ENCODE results near the gene SPOCK1.

SPOCK1 gene

GRCh38 chr5:137129886-137130680, 369.0 kb downstream of the SPOCK1 start:
- Histone ChIP-seq H3K9ac (ENCODE audit: low read depth, low read length) (no peak overlapping the region), H3K4me2 (ENCODE audit: insufficient read depth, low read length) (no peak overlapping the region), H3K36me3 (ENCODE audit: insufficient read depth, low read length) (no peaks in the 10 kb centered on the region), H2AFZ (ENCODE audit: low read depth, low read length) (no peak overlapping the region), H3K4me1 (ENCODE audit: insufficient read depth, low read length) (no peaks in the 10 kb centered on the region), H3K9me3 (ENCODE audit: insufficient read depth, low read length, severe bottlenecking) (no peaks in the 10 kb centered on the region), H3K27me3 (ENCODE audit: insufficient read depth, low read length, poor library complexity) (no peaks in the 10 kb centered on the region), H3K79me2 (ENCODE audit: insufficient read depth, low read length) (no peaks in the 10 kb centered on the region), H4K20me1 (ENCODE audit: insufficient read depth, low read length) (no peaks in the 10 kb centered on the region), H3K4me3 (ENCODE audit: low read depth in 1 of 2, low read length in 2 of 2) (no peak overlapping the region), H3K27ac (ENCODE audit: low read length) (no peak overlapping the region)
- ATAC-seq (ENCODE audit: insufficient read depth, low read depth): no peak
- TF ChIP-seq, protein P1, sequence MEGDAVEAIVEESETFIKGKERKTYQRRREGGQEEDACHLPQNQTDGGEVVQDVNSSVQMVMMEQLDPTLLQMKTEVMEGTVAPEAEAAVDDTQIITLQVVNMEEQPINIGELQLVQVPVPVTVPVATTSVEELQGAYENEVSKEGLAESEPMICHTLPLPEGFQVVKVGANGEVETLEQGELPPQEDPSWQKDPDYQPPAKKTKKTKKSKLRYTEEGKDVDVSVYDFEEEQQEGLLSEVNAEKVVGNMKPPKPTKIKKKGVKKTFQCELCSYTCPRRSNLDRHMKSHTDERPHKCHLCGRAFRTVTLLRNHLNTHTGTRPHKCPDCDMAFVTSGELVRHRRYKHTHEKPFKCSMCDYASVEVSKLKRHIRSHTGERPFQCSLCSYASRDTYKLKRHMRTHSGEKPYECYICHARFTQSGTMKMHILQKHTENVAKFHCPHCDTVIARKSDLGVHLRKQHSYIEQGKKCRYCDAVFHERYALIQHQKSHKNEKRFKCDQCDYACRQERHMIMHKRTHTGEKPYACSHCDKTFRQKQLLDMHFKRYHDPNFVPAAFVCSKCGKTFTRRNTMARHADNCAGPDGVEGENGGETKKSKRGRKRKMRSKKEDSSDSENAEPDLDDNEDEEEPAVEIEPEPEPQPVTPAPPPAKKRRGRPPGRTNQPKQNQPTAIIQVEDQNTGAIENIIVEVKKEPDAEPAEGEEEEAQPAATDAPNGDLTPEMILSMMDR (IDR thresholded peaks at IDR 0.05; ENCODE audit: borderline replicate concordance, extremely low read depth, low read length, poor library complexity, severe bottlenecking): no peak
- TF ChIP-seq EZH2 (IDR thresholded peaks at IDR 0.05; ENCODE audit: borderline replicate concordance, low read depth, low read length, severe bottlenecking): no peak
- no peak for DNase-seq

DNA sequence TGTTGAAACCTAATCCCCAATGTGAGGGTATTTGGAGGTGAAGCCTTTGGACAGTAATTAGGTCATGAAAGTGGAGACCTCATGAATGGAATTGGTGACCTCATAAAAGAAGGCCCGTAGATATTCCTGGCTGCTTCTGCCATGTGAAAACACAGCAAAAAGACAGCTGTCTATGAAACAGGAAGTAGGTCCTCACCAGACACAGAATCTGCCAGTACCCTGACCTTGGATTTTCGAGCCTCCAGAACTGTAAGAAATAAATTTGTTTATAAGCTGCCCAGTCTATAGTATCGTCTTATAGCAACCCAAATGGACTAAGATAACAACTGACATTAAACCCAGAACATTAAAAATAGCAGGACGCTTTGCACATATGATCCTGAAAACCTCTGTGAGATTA, 371.1 kb downstream of the SPOCK1 start:
- DNase-seq (no peak), ATAC-seq (ENCODE audit: insufficient read depth, low read depth) (no peak)
- Histone ChIP-seq H3K9me3 (ENCODE audit: insufficient read depth, low read length, severe bottlenecking) (no peaks in the 10 kb centered on the region), H3K36me3 (ENCODE audit: insufficient read depth, low read length) (no peaks in the 10 kb centered on the region), H2AFZ (ENCODE audit: low read depth, low read length) (no peak overlapping the region), H3K79me2 (ENCODE audit: insufficient read depth, low read length) (no peaks in the 10 kb centered on the region), H3K4me1 (ENCODE audit: insufficient read depth, low read length) (no peaks in the 10 kb centered on the region), H4K20me1 (ENCODE audit: insufficient read depth, low read length) (no peaks in the 10 kb centered on the region), H3K27me3 (ENCODE audit: insufficient read depth, low read length, poor library complexity) (no peaks in the 10 kb centered on the region), H3K27ac (ENCODE audit: low read length) (no peak overlapping the region), H3K9ac (ENCODE audit: low read depth, low read length) (no peak overlapping the region), H3K4me3 (ENCODE audit: low read depth in 1 of 2, low read length in 2 of 2) (no peak overlapping the region), H3K4me2 (ENCODE audit: insufficient read depth, low read length) (no peak overlapping the region)
- no peak for TF ChIP-seq EZH2 (IDR thresholded peaks at IDR 0.05; ENCODE audit: borderline replicate concordance, low read depth, low read length, severe bottlenecking)
- TF ChIP-seq, protein P1 (IDR thresholded peaks at IDR 0.05; ENCODE audit: borderline replicate concordance, extremely low read depth, low read length, poor library complexity, severe bottlenecking): no peak

GRCh38 chr5:137126829-137127228, 372.3 kb downstream of the SPOCK1 start:
- no peak for DNase-seq
- TF ChIP-seq EZH2 (IDR thresholded peaks at IDR 0.05; ENCODE audit: borderline replicate concordance, low read depth, low read length, severe bottlenecking): no peak
- TF ChIP-seq, protein P1 (IDR thresholded peaks at IDR 0.05; ENCODE audit: borderline replicate concordance, extremely low read depth, low read length, poor library complexity, severe bottlenecking): no peak
- no peak overlapping the region for H2AFZ ChIP-seq (ENCODE audit: low read depth, low read length)

More at GRCh38 chr5:137126829-137127228, 372.3 kb downstream of the SPOCK1 start:
- H3K79me2 ChIP-seq (ENCODE audit: insufficient read depth, low read length): no peaks in the 10 kb centered on the region
- H3K27ac ChIP-seq (ENCODE audit: low read length): no peak overlapping the region
- H3K27me3 ChIP-seq (ENCODE audit: insufficient read depth, low read length, poor library complexity): no peaks in the 10 kb centered on the region
- H3K36me3 ChIP-seq (ENCODE audit: insufficient read depth, low read length): no peaks in the 10 kb centered on the region
- no peaks in the 10 kb centered on the region for H3K9me3 ChIP-seq (ENCODE audit: insufficient read depth, low read length, severe bottlenecking)
- no peaks in the 10 kb centered on the region for H3K4me1 ChIP-seq (ENCODE audit: insufficient read depth, low read length)
- no peak overlapping the region for H3K4me3 ChIP-seq (ENCODE audit: low read depth in 1 of 2, low read length in 2 of 2)
- no peaks in the 10 kb centered on the region for H4K20me1 ChIP-seq (ENCODE audit: insufficient read depth, low read length)
- H3K4me2 ChIP-seq (ENCODE audit: insufficient read depth, low read length): no peak overlapping the region
- no peak overlapping the region for H3K9ac ChIP-seq (ENCODE audit: low read depth, low read length)
- ATAC-seq (ENCODE audit: insufficient read depth, low read depth): no peak
